COLO668 (cell line): Measurements from ENCODE around the gene MRPL43.

Experiments
- DNase-seq: peaks from one replicate; lab custom pipeline; 2025; ENCODE audit not compliant: unreplicated experiment; lab: John Stamatoyannopoulos, UW

Gene MRPL43

DNA sequence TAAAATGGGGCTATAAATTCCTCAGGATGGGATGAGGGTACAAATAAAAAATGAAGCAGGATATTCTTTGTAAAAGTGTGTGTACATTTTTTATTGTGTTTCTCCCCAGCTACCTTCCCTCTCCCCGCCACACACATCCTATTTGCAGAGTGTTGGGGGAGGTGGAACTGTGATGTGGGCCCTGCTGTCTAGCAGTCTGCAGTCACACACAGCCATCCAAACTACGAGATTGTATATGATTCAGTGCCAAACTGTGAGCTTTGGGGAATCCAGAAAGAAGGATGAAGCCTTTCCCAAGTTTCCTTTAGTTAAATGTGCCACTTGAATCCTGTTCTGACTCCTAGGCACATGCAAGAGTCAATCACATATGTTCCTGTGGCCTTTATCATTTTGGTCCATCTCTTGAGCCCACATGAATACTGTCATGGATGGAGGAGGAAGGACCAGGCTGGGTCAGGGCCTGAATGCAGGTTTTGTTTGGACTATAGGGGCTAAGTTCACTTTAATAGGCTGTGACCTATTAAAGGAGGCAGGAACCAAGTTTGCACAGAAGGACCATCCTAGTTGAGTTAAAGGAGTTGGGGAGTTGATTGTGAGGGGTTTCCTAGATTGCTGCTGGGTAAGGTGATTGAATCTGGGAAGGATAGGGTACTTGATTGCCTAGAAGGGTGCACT, 19.1 kb downstream of the MRPL43 start:
- no peak for DNase-seq

- DNase-seq: no peak
Measured at GRCh38 chr10:100967332-100967731, 20.0 kb downstream of the MRPL43 start.

GRCh38 chr10:100966887-100967286, 20.4 kb downstream of the MRPL43 start:
- no peak for DNase-seq

DNA sequence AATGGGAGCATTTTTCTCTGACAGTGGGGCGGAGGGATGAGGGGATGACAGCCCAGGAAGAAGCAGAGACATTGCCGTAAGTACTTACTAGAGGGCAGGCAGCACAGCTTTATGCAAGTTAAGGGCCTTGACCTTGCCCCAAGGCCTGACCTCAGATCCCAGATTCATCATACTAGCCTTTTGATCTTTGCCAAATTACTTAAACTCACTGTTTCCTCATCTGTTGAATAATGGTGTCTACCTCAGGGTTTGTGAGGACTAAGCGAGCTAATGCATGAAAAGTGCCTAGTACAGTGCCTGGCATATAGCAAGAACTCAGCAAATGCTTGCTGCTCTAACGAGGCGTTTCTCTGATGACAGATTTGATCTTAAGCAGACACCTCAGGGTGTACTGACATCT, 21.5 kb downstream of the MRPL43 start:
- no peak for DNase-seq

- no peak for DNase-seq
Measured at GRCh38 chr10:100963826-100964225, 23.5 kb downstream of the MRPL43 start.

DNA sequence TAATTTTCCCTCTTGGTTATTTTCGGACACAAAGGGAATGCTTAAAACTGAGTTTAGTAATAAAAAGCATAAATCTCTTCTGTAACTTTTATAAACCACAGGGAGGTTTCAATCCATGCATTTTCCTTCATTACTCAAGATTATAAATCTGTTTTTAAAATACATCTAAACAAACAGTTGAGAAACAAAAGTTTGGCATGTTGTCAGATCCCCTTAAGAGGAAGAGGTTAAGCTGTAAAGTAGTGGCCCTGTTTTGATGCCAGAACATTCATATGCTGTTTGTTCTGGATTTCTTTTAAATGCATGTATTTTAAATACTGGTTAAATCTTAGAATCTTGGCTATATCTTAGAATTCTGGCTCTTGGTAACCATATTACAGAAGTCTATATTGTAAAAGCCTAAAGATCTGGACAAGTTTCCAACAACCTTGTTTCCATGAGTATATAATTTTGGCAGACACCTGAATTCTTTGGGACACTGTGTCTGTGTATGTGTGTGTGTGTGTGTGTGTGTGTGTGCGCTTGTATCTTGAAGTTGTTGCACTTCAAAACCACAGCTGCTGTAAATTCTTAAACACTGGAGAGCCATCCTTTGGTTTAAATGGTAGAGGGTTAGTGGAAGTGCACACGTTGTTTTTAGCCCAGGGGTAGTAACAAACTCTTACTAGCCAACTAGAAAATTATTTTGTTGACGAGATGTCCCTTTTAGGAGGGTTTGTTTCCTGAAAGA, 24.8 kb downstream of the MRPL43 start:
- DNase-seq: no peak

DNA sequence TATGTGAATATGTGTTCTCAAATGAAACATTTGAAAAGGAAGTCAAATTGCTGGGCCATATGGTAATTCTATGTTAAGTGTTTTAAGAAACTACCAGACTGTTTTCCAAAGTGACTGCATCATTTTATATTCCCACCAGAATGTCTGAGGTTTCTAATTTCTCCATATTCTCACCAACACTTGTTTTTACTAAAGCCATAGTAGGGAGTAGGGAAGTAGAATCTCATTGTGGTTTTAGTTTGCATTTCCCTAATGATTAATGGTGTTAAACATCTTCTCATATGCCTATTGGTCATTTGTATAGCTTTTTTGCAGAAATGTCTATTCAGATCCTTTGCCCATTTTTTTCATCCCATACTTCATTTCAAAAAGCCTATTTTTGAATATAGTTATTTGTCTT, 27.0 kb downstream of the MRPL43 start:
- no peak for DNase-seq

- no peak for DNase-seq
Measured at GRCh38 chr10:100948916-100949315, 38.4 kb downstream of the MRPL43 start.

GRCh38 chr10:100945754-100946153, 41.5 kb downstream of the MRPL43 start:
- no peak for DNase-seq

- DNase-seq: no peak
Measured at GRCh38 chr10:100943508-100943907, 43.8 kb downstream of the MRPL43 start.

GRCh38 chr10:100942229-100942628, 45.1 kb downstream of the MRPL43 start:
- no peak for DNase-seq

DNA sequence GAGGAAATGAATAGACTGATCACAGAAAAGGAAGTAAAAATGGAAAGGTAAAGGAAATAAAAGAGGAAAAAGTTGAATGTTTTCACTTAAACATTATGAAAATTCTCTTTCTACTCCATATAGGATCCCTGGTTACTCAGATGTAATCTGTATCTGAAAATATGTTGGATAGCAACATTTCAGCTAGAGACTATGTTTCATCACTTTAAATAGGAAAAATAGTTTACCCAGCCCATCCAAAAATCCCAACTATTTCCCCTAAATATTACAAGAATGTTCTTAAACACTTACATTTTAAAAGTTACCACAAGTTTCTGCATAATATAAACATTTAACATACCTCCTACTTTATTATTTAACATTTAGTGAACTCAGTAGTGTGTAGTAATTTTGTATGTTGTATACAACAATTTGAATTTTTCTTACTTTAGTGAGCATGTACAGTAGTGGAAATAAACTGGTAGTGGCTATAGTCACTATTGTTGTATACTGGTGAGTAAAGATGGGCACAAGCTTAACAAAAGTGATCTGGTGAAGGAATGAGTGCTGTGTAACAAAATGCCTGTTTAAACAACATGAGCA, 47.4 kb downstream of the MRPL43 start:
- no peak for DNase-seq
